GM15510 (cell line): ENCODE results near the gene ITPKA.

ENCODE experiments used
- POLR2A ChIP-seq: IDR thresholded peaks from 3 replicates; pipeline ENCODE4 v1.6.1; 2011; ENCODE audit warnings: borderline replicate concordance; ENCODE audit not compliant: insufficient read length; ENCODE audit errors: extremely low read depth

ITPKA gene

DNA sequence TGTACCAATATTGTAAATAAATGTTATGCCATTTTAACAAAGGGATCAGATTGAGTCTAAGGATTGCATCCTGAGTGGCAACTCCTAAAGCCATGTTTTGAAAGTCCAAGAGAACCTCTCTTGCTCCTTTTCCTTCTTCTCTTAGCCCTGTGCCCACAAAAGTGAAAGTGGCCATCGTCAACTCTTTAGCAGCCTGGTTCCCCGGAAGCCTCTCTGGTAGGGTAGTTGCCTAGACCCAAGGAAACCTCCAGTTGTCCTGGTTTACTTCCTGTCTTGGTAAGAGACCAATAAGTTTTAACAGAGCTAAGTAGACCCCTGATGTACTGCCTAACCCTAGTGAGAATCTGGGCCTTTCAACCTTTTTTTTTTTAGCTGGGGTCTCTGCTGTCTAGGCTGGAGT lies 10.2 kb upstream of the ITPKA start:
- no peak for TF ChIP-seq POLR2A

DNA sequence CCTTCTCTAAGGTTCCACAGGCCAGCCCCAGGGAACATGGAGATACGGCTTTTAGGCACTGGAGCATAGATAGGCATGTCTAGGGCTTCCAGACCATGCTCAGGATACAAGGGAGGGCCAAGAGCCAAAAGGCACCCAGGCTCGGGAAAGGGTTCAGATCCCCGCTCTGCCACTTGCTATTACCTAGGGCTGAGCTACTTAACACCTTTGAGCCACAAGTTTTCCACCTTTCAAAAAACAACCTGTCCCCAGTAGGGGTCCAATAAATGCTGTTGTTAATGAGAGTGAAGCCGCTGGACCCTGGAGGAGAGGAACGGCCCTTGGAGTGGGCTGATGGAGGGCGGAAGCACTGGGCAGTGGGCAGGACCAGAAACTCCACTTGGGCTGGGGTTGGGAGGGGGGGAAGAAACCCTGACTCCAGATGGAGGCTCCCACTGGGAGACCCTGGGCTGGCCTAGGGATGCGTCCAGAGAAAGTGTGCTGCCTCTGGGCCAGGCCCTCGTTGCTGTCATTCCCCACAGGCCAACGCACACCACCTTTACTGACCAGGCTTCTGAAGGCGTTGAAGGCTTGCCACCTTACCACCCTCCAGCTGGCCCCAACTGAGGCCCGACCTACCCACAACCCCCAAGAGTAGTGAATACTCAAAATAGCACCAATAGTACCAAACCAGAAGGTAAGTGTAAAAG lies 8.6 kb upstream of the ITPKA start:
- TF ChIP-seq POLR2A = no peak

DNA sequence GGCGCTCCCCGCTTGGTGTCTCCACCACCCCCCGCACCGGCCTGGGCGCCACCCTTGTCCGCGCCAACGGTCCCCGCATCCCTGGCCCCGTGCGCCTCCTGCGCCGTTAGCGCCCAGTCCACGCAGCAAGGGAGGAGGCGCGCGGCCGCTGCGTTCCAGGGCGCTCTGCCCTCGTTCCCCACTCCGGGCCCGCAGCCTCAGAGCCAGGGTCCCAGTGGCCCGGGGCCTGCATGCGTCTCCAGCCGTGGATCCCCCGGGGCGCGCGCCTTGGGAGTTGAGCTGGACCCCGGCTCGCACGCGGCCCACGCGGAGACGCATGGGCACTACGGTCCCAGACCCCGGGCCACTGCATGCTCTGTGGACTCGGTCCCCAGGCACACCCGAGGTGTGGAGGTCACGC lies 7.4 kb upstream of the ITPKA start:
- TF ChIP-seq POLR2A = no peak

DNA sequence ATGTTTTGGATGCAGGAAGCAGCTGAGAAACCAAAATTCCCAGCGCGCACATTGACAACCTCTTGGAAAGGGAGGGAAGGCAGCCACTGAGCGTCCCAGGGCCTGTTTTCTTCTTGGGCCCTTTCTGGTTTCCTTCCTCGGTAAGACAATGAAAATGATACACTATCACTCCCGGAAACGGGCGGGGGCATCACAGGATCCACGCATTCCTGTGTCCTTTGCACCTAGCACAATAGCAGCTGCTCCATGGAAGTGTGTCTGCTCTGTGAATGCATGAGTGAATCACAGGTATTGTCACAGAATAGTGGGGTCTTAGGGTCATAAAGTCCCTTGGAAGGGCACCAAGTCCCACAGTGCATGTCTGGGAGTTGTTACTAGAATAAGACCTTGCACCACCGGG lies 6.3 kb upstream of the ITPKA start:
- TF ChIP-seq POLR2A = no peak

DNA sequence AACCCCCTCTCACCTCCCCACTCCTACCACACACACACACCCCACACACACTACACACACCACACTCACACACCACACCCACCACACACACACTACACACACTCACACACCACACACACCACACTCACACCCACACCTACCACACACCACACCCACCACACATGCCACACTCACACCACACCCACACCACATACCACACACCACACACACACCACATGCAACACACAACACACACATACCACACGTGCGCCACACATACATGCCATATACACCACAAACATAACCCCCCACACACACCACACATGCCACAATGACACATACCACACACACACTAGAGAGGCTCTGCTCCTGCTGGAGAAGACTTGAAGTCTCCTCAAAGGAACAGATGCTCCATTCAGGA lies 5.9 kb upstream of the ITPKA start:
- TF ChIP-seq POLR2A = no peak

DNA sequence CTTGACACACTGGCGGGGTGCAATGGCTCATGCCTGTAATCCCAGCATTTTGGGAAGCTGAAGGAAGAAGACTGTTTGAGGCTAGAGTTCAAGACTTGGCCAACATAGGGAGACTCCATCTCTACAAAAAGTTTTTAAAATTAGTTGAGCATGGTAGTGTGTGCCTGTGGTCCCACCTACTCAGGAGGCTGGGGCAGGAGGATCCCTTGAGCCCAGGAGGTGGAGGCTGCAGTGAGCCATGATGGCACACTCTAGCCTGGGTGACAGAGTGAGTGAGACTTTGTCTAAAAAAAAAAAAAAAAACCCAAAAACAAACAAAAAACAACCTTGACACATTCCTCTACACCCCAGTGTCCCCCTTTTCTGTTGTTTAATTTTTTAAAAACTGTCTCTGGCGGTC lies 4.0 kb upstream of the ITPKA start:
- no peak for TF ChIP-seq POLR2A

- TF ChIP-seq POLR2A = no peak
These were observed 3.3 kb upstream of the ITPKA start for GRCh38 chr15:41490355-41490754.

GRCh38 chr15:41491889-41492288 lies 1.8 kb upstream of the ITPKA start:
- TF ChIP-seq POLR2A = no peak

- no peak for TF ChIP-seq POLR2A
These were observed 973 bp upstream of the ITPKA start for GRCh38 chr15:41492597-41493204.

- no peak for TF ChIP-seq POLR2A
These were observed 172 bp downstream of the ITPKA start for GRCh38 chr15:41493902-41494189.

DNA sequence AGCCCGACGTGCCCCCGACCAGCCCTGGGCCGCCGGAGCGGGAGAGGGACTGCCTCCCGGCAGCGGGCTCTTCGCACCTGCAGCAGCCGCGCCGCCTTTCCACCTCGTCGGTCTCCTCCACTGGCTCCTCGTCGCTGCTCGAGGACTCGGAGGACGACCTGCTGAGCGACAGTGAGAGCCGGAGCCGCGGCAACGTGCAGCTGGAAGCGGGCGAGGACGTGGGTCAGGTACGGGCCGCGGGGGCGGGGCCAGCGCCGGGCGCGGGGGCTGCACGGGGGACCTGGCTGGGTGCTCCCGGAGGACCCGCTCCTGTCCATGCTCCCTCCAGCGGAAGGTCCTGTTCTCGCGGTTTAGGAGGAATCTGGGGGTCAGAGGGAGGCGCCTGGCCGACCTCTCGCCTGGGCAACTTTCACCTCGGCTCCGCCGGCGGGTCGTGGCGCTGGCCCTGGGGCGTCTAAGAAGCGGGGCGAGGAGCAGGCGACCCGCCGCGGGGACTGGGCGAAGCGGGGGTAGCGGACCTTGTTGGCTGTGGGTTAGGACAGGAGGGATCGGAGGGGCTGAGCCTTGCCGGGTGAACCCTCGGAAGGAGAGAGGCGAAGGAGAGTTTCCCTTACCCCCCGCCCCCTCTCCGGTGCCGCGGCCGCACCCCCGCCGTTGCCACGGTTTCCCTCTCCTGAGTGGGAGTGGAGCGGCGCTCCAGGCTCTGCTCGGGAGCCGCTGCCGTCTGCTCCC lies 682 bp downstream of the ITPKA start:
- TF ChIP-seq POLR2A = no peak

GRCh38 chr15:41494922-41495735 lies 1.5 kb downstream of the ITPKA start:
- no peak for TF ChIP-seq POLR2A

DNA sequence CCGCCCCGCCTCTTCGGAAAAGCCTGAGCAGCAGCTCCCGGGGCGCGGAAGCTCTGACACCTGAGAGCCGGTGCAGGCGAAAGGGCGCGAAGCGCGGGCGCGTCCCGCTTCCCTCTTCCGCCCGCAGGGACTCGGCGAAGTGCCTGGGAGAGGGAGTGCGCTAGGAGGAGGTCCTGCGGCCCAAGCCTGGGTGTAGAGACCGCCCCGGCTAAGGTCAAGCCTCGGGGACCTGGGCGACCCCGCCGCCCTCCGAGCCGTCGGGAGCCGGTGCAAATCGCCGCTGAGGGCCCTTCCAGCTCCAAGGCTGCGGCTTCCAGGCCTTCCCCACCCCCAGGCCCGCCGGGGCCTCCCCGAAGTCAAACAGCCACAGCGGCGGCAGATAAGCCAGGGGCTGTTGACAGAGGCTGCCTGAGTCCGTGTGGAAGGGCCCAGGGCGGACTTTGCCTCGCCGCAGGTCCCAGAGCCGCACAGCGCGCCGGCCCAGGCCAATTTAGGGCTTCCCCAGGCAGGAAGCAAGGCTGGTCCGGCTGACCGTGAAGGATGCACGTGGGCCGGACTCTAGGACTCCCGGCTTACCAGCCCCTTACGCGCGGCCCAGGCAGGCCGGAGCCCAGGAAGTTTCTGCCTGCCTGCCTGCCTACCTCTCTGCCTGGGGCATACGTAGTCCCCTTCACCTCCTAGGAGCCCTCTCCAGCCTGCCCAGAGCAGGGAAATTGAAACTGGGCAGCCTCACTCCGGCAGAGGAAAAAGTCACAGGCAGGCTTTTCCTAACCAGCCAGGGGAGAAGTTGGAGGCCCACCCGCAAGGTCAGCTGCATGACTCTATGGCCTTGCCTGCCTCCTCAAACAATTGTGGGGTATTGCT lies 2.3 kb downstream of the ITPKA start:
- no peak for TF ChIP-seq POLR2A

DNA sequence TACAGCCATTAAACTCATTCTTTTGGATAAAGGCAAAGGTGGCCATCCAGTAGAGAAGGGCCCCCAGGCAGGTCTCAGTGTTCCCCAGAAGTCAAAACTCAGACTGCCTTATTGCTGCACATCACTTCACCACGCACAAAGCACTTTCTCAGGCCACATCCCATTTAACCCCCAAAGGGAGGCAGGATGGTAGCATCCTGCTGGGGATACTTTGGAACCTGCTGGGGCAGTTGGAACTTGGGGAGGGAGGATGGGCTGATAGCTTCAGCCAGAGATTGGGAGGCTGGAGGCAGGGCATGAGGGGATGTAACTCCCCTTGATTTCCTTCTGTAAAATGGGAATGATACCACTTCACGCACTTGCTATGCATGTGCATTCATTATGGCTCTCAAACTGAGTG lies 5.0 kb downstream of the ITPKA start:
- TF ChIP-seq POLR2A = no peak

DNA sequence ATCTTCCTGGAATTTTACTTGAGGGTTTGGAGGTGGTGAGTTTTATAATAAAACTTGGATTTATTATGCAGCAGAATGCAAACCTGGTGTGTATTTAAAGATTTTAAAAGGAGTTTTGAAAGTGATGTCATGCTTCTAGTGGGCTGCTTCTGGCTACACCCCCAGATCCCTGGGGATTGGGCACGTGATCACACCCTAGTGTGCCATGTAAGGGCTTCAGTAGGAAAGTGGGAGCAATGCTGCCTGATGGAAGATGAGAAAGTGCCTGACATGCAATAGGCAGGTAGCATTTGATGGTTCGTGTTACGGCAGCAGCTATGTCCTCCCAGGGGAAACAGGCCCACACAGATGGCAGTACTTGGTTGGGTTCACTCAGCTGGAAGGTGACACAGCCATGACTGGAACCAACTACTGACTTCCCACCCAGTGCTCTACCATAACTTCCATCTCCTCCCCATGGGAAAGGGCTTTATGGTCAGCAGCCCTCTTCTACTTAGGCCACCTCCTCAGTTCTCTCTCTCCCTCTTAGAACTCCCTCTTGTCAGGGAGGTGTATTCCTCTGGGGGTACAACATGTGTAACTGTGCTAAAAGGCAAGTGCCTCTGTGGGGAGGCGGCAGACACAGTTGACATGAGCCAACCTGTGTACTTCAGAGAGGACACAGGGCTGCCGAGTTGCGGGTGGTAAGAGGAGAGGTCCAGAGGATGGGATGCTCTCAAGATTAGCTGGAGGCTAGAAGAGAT lies 5.6 kb downstream of the ITPKA start:
- TF ChIP-seq POLR2A = no peak
